ENCODE data around the gene DIP2C.
"Not testable (repeated sequence)": the region's sequence is repeated elsewhere in the genome, so short reads cannot be mapped to it uniquely, and the experiment has no call there.

DIP2C gene

GRCh38 chr10:526651-527312, 162.7 kb downstream of the DIP2C start:
- DNase-seq, result no peak

GRCh38 chr10:525565-526315, 163.7 kb downstream of the DIP2C start:
- DNase-seq, result no peak

- DNase-seq, result no peak
These were observed 165.5 kb downstream of the DIP2C start for GRCh38 chr10:523925-524324.

GRCh38 chr10:522350-522749, 167.1 kb downstream of the DIP2C start:
- DNase-seq, result no peak

DNA sequence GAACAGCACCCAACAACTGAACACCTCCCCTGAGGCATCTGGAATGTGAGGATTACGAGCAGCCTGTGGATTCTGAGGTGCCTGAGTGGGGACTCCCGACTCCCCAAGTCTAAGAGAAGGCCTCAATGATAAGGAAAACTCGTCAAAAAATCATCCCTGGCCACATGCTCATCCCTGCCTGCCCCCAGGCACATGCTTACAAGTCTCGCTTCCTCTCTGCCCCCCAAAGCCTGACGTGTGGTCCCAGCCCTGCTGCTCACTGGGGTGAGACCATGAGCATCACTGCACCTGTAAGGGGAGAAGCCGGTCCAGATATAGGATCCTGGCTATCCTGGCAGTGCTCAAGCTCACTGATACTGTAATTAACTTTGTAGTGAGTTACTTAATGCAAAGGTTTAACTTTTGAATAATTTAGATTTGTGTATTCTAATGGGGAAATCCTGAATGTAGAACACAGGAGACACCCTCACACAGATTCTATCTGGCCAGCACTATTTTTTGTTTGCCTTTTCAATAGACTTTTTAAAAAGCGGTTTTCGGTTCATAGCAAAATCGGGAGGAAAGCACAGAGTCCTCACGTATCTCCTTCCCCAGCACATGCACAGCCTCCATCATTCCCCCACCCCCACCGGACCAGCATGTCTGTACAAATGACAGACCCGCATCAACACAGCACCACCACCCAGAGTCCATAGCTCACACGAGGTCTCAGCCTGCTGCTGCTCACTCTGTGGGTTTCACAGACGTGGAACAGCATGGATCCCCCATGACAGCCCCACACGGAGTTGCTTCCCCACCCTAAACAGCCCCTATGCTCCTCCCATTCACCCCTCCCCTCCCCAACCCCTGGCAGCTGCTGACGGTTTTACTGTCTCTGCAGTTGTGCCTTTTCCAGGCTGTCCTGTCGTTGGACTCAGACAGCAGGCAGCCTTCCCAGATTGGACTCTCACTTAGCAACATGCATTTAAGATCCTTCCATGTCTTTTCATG, 167.9 kb downstream of the DIP2C start:
- DNase-seq, result no peak

DNA sequence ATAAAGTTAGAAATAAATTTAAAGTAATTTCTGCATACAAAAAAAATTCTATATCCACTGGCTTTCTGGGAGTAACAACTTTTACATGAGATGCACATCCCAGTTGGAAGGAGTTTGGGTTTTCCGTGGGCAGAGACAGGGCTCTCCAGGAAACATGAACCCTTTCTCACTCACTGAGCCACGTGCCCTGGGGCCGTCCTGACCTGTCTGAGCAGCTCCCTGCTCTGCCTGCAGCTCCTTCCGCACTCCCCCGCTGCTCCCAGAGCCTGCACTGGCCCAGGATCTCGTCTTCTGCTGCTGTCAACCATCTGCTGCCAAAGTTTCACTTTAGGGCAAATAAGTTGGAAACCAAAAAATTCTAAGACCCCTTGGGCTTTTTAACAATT, 169.1 kb downstream of the DIP2C start:
- no peak for DNase-seq

- no peak for DNase-seq
These were observed 169.6 kb downstream of the DIP2C start for GRCh38 chr10:519716-520401.

- DNase-seq, result no peak
These were observed 170.3 kb downstream of the DIP2C start for GRCh38 chr10:519055-519715.

GRCh38 chr10:517872-518475, 171.5 kb downstream of the DIP2C start:
- no peak for DNase-seq

DNA sequence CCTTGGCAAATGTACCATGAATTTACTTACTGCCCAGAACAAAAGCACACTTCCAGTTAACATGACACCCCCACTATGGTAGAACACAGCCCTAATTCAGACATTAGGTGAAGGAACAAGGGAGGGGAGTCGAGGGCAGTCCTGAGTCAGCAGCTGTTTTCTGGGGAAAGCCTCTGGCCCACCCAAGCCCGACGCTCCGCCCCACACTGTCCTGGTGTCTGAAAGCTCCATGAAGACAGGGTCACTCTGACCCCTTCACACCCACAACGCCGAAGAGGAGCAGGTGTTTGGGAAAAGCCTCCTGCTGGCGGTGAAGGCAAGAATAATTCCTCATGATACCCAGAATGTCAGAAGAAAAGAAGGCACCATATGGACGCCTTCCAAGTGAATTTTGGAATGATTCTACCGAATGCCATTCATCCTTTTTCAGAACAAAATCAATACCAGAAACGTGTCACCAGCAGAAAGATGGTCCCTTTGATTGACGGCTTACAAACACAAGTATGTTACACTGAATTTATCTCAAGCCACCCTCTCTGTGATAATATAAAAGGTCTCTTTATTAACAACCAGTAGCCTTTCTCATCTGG, 172.1 kb downstream of the DIP2C start:
- DNase-seq, result no peak

DNA sequence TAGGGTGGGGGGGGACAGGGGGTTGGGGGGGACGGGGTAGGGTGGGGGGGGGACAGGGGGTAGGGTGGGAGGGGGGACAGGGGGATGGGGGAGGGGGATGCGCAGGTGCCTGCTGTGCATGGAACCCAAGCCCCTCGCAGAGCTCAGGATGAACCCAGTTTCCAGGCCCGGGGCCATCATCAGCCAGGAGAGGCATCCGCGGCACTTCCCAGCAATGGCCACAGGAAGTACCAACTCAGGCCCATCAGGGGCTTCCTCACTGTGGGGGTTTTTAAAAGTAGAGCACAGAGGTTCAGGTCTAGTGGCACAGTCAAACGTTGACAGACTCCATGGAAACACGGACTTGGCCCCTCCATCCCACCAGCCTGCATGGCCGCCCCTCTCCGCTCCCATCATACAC, 172.7 kb downstream of the DIP2C start:
- DNase-seq, result no peak

DNA sequence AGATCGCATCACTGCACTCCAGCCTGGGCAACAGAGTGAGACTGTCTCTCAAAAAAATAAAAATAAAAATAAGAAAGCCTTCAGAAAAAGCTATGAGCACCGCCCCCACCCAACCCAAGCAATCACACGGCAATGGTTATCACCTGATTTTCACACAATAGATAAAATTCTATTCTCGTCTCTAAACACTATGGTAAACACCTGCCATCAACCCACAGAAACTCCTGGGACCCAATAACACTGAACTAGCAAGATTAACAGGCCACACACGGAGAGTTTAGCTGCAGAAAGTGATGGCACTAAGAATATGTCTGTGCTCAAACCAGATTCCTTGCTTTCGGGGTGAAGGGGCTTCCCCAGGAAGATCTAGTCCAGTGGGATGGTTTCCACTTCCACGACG, 173.8 kb downstream of the DIP2C start:
- DNase-seq, result no peak

DNA sequence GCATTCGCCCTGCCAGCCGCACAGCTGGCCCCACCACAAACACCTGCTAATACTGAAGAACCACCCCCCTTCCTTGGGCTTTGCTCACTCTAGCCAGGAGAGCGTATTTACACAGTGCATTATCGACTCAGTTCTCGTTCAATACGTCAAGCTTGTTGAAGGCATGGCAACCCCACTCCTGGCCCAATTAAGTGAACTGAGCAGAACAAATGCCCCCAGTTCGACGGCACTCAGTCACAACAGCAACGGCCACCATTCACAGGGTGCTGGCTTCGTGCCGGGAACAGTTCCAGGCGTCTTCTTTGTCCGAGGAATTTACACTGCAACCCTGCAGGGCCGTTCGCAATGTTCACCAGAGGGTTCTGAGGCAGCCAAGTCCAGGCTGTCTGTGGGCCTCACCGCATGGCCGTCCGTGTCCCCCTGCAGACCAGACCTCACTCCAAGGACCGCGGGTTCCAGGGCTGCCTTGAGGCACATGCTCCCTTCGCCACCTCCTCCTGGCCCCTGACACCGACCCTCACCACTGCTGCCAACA, 175.3 kb downstream of the DIP2C start:
- DNase-seq, result no peak

DNA sequence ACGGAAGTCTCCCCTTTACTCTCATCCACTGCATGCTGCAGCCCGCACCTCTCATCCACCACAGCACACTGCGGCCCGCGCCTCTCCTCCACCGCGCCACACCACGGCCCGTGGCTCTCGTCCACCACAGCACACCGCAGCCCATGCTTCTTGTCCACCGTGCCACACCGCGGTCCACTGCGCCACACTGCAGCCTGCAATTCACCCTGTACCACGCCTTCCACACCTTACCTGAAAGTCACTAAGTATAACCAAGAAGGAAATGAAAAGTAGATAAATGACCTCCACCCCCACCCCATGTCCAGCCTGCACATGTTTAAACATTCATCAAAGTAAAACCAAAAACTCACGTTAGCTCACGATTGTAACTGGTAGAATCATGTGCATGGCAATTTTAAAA, 176.1 kb downstream of the DIP2C start:
- DNase-seq, result no peak

GRCh38 chr10:512661-513060, 176.8 kb downstream of the DIP2C start:
- not testable (repeated sequence) for DNase-seq

DNA sequence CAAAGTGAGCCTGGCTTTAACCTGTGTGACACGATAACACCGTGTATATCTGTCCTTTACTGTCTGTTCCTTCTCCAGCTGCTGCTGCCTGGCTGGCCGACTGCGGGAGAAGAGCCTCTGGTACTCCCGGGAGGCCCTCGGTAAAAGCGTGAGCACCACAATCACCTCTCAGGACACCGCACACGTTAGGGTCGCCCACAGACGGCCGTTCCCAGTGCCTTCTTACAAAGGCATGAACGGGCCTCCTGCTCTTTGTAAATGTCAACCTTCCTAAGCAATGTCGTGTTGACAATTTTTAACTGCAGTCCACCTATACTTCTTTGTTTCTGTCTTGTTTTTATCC, 177.6 kb downstream of the DIP2C start:
- DNase-seq, result no peak

DNA sequence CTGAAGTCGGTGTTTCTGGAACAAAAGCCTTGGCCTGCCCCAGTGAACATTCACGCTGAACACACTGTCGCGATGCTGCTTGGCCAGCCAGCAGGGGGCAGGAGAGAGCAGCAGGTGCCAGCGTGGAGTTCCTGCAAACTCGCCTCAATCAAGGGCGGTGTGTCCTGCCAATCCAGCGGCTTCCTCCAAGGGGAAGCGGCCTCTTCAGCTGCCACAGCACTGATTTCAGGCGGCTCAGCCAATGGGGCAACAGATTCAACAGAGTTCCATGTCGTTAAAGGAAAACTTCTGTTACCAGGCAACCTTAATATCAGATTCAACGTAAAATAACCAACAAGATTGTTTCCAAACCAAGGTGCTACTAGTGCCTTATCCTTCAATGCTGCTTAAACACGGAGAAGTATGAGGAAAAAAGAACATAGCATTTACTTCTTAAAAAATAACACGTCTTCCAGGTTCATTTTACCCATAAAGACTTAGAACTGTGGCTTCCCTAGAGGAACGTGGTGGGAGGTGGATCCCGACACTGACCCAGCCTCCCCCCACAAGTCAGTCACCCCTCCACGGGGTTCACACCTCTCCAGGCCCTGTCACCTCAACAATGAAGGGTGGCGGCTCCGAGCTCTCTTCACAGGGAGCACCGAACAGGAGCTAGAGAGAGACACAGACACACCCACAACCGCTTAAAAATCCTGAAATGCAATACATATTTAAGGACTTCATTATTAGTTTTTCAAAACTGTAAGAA, 178.2 kb downstream of the DIP2C start:
- peak; percentile 86 for DNase-seq

DNA sequence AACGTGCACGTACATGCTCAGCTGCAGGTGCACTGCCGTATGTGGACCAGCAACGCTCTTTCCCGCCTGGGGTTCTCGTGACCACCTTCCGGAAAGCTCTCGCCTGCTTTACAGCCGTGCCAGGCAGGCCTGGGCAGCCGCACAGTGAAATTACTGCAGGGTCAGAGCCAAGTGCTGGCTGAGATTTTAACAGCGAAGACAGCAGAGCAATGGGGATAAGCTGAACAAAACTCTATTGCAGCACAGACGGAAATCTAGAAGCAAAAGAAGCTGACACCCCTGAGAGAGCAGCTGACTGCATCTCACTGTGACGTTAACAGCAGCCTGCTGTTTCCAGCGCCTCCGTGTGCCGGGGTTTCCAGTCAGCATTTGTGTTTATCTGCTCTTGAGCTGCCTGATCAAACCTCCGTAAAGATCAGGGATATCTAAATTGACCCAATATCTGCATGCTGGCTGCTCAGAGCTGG, 179.0 kb downstream of the DIP2C start:
- DNase-seq, result no peak

DNA sequence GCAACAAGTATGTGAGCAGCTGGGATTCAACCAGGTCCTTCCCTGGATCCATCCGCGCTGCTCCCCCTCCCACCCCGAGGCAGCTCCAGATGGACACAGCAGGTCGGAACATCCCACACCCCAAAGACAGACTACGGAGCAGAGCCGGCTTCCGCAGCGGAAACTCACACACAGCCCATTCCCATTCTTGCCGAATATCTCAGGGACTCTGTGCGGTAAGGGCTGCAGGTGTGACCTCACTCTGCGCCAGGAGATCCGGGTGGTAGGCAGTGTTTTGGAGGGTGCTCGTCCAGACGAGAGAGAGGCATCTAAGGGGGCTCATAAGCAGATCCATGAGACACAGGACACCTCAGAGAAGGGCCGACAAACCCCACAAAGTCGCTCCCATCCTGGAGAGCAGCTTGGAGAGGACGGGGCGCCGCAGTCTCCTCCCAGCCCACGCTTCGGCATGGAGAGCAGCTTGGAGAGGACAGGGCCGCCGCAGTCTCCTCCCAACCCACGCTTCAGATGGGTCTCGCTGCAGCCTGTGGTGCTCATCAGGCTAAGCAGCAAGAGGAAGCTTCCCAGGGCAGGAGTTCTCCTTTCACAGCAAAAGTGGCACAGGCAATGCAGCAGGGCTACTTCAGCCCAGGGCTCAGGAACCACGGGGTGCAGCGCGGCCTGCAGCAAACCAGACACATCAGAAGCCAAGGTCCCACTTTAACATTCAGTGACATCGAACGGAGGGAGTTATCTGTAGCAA, 179.9 kb downstream of the DIP2C start:
- DNase-seq, result no peak

DNA sequence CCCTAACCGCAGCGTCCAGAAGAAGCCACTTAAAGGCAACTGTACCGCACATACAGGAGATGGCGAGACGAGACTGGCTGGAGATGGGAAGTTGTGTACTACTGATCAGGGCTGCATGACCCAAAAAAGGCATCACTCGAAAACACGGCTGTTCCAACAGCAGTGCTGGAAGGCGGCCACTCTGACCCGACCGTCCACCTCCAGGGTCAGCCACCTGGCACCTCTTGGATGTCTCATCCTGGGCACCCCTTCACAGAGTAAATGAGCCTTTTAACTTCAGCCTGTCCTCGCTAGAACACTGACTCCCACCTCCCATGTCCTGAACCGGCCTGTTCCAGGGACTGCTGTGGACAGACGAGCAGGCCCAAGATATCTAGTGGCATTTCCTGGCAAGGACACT, 180.7 kb downstream of the DIP2C start:
- DNase-seq, result no peak
